Measurements from ENCODE around the gene TNFSF9.

Gene TNFSF9

DNA sequence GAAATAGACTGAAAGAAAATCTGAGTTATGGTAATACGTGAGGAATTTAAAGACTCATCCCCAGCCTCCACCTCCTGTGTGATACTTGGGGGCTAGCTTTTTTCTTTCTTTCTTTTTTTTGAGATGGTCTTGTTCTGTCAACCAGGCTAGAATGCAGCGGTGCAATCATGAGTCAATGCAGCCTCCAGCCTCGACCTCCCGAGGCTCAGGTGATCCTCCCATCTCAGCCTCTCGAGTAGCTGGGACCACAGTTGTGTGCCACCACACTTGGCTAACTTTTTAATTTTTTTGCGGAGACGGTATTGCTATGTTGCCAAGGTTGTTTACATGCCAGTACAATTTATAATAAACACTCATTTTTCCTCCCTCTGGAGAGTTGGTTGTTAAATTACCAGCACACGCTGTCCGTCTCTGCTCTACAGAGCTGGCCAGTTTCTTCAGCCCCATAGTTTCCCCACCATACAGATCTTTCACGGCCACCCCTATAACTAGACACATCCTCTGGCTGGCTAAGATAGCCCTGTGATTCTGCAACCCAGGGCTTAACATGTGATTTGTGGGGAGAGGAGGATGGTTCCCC lies 4.8 kb downstream of the TNFSF9 start:
- DNase-seq (ENCODE audit: low read depth in 1 of 2, low spot score in 1 of 2), result no peak
- Histone ChIP-seq H3K27me3 (ENCODE audit: insufficient read depth, poor library complexity, severe bottlenecking) (no peaks in the 10 kb centered on the region), H3K4me3 (replicated peaks; ENCODE audit: insufficient read depth, low read length) (no peak overlapping the region), H3K27ac (replicated peaks) (no peak overlapping the region)
- TF ChIP-seq SPI1 (IDR thresholded peaks at IDR 0.05; ENCODE audit: borderline replicate concordance, low read depth), result no peak
- TF ChIP-seq GABPA (IDR thresholded peaks at IDR 0.05; ENCODE audit: low read depth), result no peak
- TF ChIP-seq, protein P1, sequence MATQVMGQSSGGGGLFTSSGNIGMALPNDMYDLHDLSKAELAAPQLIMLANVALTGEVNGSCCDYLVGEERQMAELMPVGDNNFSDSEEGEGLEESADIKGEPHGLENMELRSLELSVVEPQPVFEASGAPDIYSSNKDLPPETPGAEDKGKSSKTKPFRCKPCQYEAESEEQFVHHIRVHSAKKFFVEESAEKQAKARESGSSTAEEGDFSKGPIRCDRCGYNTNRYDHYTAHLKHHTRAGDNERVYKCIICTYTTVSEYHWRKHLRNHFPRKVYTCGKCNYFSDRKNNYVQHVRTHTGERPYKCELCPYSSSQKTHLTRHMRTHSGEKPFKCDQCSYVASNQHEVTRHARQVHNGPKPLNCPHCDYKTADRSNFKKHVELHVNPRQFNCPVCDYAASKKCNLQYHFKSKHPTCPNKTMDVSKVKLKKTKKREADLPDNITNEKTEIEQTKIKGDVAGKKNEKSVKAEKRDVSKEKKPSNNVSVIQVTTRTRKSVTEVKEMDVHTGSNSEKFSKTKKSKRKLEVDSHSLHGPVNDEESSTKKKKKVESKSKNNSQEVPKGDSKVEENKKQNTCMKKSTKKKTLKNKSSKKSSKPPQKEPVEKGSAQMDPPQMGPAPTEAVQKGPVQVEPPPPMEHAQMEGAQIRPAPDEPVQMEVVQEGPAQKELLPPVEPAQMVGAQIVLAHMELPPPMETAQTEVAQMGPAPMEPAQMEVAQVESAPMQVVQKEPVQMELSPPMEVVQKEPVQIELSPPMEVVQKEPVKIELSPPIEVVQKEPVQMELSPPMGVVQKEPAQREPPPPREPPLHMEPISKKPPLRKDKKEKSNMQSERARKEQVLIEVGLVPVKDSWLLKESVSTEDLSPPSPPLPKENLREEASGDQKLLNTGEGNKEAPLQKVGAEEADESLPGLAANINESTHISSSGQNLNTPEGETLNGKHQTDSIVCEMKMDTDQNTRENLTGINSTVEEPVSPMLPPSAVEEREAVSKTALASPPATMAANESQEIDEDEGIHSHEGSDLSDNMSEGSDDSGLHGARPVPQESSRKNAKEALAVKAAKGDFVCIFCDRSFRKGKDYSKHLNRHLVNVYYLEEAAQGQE (IDR thresholded peaks at IDR 0.05; ENCODE audit: insufficient replicate concordance, low read depth), result no peak
- TF ChIP-seq, protein P2, sequence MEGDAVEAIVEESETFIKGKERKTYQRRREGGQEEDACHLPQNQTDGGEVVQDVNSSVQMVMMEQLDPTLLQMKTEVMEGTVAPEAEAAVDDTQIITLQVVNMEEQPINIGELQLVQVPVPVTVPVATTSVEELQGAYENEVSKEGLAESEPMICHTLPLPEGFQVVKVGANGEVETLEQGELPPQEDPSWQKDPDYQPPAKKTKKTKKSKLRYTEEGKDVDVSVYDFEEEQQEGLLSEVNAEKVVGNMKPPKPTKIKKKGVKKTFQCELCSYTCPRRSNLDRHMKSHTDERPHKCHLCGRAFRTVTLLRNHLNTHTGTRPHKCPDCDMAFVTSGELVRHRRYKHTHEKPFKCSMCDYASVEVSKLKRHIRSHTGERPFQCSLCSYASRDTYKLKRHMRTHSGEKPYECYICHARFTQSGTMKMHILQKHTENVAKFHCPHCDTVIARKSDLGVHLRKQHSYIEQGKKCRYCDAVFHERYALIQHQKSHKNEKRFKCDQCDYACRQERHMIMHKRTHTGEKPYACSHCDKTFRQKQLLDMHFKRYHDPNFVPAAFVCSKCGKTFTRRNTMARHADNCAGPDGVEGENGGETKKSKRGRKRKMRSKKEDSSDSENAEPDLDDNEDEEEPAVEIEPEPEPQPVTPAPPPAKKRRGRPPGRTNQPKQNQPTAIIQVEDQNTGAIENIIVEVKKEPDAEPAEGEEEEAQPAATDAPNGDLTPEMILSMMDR (IDR thresholded peaks at IDR 0.05; ENCODE audit: insufficient read depth, low read length), result no peak
- no peak for TF ChIP-seq POLR2AphosphoS5 (IDR thresholded peaks at IDR 0.05; ENCODE audit: low read depth)

DNA sequence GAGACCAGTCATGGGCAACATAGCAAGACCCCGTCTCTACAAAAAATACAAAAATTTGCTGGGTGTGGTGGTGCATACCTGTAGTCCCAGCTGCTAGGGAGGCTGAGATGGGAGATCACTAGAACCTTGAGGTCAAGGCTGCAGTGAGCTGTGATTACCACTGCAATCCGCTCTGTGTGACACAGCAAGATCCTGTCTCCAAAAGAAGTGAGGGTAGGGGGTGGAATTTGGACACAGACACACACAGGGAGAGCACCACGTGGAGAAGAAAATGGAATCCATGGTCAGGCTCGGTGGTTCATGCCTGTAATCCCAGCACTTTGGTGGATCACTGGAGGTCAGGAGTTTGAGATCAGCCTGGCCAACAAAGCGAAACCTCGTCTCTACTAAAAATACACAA lies 8.7 kb downstream of the TNFSF9 start:
- DNase-seq (ENCODE audit: low read depth in 1 of 2, low spot score in 1 of 2), result no peak
- TF ChIP-seq POLR2AphosphoS5 (IDR thresholded peaks at IDR 0.05; ENCODE audit: low read depth) (no peak), GABPA (IDR thresholded peaks at IDR 0.05; ENCODE audit: low read depth) (no peak)
- TF ChIP-seq, protein P2 (IDR thresholded peaks at IDR 0.05; ENCODE audit: insufficient read depth, low read length), result no peak
- H3K27ac ChIP-seq (replicated peaks), result no peak overlapping the region

GRCh38 chr19:6540918-6541689 lies 10.3 kb downstream of the TNFSF9 start:
- Histone ChIP-seq H3K27me3 (ENCODE audit: insufficient read depth, poor library complexity, severe bottlenecking) (no peaks in the 10 kb centered on the region), H3K4me3 (replicated peaks; ENCODE audit: insufficient read depth, low read length) (no peak overlapping the region), H3K27ac (replicated peaks) (no peak overlapping the region)
- TF ChIP-seq, protein P2 (IDR thresholded peaks at IDR 0.05; ENCODE audit: insufficient read depth, low read length), result no peak
- no peak for TF ChIP-seq SPI1 (IDR thresholded peaks at IDR 0.05; ENCODE audit: borderline replicate concordance, low read depth)
- TF ChIP-seq, protein P1 (IDR thresholded peaks at IDR 0.05; ENCODE audit: insufficient replicate concordance, low read depth), result no peak
- no peak for TF ChIP-seq POLR2AphosphoS5 (IDR thresholded peaks at IDR 0.05; ENCODE audit: low read depth)
- TF ChIP-seq GABPA (IDR thresholded peaks at IDR 0.05; ENCODE audit: low read depth), result no peak
- no peak for DNase-seq (ENCODE audit: low read depth in 1 of 2, low spot score in 1 of 2)

More for the DNA sequence above, 8.7 kb downstream of the TNFSF9 start:
- Histone ChIP-seq H3K27me3 (ENCODE audit: insufficient read depth, poor library complexity, severe bottlenecking) (no peaks in the 10 kb centered on the region), H3K4me3 (replicated peaks; ENCODE audit: insufficient read depth, low read length) (no peak overlapping the region)

All from HL-60 (cell line).